ENCODE measurements around the gene GIT2. TPM values are rescaled to one million over a fixed set of nuclear protein-coding genes. Genes with fewer than 3 reads are reported as not detected.

The GIT2 gene
- total RNA-seq, 3 donors from 2014 or later = 41.3 to 53.1 (median 42.6) TPM

DNA sequence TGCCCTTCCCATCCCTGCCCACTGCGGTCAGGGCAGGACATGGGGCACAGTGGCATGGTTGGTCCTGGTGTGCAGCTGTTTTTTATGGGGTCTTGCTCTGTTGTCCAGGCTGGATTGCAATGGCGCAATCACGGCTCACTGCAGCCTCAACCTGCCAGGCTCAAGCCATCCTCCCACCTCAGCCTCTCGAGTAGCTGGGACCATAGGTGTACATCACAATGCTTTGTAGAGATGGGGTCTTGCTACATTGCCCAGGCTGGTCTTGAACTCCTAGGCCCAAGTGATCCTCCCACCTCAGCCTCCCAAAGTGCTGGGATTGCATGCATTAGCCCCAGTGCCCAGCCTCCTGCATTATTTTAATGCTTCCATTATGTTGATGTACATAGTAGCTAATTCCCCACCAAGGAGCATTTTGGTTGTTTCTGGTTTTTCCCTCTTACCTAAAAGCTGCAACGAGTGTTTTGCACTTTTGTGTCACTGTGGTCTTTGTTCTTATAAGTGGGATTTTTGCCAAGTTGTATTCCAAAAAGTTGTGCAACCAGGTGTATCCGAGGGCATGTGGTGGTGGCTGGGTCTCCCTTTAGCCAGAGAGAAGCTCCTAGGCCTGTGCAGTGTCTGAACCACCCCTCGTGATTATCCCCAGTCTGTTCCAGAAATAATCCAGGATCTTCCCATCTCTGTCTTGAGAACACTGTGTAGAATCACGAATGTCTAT lies 85.8 kb downstream of the GIT2 start:
- no peaks in the 10 kb centered on the region for H3K4me1 ChIP-seq
- no peak overlapping the region for H3K27ac ChIP-seq
- no peak for DNase-seq (ENCODE audit: low spot score in 2 of 2)
- intact Hi-C loops (cut with DNase I; ENCODE audit: low total_unique reads) = no loop called here
- TF ChIP-seq POLR2A (IDR thresholded peaks at IDR 0.05) (no peak), POLR2AphosphoS5 (IDR thresholded peaks at IDR 0.05) (no peak)
- TF ChIP-seq, protein P1, sequence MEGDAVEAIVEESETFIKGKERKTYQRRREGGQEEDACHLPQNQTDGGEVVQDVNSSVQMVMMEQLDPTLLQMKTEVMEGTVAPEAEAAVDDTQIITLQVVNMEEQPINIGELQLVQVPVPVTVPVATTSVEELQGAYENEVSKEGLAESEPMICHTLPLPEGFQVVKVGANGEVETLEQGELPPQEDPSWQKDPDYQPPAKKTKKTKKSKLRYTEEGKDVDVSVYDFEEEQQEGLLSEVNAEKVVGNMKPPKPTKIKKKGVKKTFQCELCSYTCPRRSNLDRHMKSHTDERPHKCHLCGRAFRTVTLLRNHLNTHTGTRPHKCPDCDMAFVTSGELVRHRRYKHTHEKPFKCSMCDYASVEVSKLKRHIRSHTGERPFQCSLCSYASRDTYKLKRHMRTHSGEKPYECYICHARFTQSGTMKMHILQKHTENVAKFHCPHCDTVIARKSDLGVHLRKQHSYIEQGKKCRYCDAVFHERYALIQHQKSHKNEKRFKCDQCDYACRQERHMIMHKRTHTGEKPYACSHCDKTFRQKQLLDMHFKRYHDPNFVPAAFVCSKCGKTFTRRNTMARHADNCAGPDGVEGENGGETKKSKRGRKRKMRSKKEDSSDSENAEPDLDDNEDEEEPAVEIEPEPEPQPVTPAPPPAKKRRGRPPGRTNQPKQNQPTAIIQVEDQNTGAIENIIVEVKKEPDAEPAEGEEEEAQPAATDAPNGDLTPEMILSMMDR (IDR thresholded peaks at IDR 0.05) = no peak
- H3K4me3 ChIP-seq = no peak overlapping the region
- no peaks in the 10 kb centered on the region for H3K9me3 ChIP-seq
- no peaks in the 10 kb centered on the region for H3K27me3 ChIP-seq
- H3K36me3 ChIP-seq = peaks cover 9% of the 10 kb centered on the region

DNA sequence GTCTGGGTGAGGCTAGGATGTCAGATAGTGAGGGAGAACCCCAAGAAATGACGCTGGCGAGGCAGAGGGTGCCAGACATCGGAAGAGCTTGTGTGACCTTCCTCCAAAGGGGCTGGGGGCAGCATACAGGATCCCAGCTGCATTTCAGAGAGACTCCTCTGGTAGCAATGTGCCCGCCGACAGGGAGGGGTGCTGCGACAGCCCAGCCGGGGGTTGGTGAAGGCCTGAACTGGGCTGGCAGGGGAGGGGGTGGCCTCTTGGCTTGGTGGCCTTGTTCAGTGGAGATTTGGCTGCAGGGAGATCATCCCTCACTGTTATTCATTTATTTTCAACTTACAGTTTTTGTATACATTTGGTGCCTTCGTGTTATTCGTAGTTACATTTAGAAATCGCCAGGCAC lies 90.9 kb downstream of the GIT2 start:
- H3K9me3 ChIP-seq = no peaks in the 10 kb centered on the region
- H3K4me1 ChIP-seq = peaks cover 0 to 6% of the 10 kb centered on the region in 2 donors
- no peak overlapping the region for H3K27ac ChIP-seq
- TF ChIP-seq, protein P1 (IDR thresholded peaks at IDR 0.05) = no peak
- TF ChIP-seq POLR2AphosphoS5 (IDR thresholded peaks at IDR 0.05) = no peak
- no peak for TF ChIP-seq POLR2A (IDR thresholded peaks at IDR 0.05)
- DNase-seq (ENCODE audit: low spot score in 2 of 2) = no peak
- no peak overlapping the region for H3K4me3 ChIP-seq
- intact Hi-C loops (cut with DNase I; ENCODE audit: low total_unique reads) = no loop called here
- H3K27me3 ChIP-seq = no peaks in the 10 kb centered on the region
- H3K36me3 ChIP-seq = peaks cover 17% of the 10 kb centered on the region

DNA sequence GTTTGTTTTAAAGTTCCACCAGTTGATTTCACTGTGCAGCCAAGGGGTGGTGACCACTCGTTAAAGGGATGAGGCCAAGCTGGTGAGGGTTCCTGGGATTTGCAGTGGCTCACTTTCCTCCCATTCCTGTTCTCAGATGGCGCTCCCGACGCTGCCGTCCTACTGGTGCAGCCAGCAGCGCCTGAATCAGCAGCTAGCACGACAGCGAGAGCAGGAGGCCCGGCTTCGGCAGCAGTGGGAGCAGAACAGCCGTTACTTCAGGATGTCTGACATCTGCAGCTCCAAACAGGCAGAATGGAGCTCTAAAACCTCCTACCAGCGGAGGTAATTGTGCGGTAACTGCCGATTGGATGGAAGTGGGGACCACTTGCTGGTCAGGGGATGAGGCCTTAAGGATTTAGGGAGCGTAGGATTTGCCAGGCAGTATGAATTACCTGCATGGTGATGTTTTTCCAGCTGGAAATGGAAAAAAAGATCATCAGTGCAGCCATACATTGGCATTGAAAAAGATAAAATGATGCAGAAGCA lies 93.2 kb downstream of the GIT2 start:
- TF ChIP-seq POLR2A (IDR thresholded peaks at IDR 0.05) (no peak), POLR2AphosphoS5 (IDR thresholded peaks at IDR 0.05) (no peak)
- TF ChIP-seq, protein P1 (IDR thresholded peaks at IDR 0.05) = no peak
- Histone ChIP-seq H3K4me3 (no peak overlapping the region), H3K9me3 (no peaks in the 10 kb centered on the region), H3K27ac (no peak overlapping the region), H3K4me1 (peaks cover 0 to 6% of the 10 kb centered on the region in 2 donors), H3K27me3 (no peaks in the 10 kb centered on the region), H3K36me3 (peaks cover 15% of the 10 kb centered on the region)
- DNase-seq (ENCODE audit: low spot score in 2 of 2) = no peak
- intact Hi-C loops (cut with DNase I; ENCODE audit: low total_unique reads) = no loop called here

DNA sequence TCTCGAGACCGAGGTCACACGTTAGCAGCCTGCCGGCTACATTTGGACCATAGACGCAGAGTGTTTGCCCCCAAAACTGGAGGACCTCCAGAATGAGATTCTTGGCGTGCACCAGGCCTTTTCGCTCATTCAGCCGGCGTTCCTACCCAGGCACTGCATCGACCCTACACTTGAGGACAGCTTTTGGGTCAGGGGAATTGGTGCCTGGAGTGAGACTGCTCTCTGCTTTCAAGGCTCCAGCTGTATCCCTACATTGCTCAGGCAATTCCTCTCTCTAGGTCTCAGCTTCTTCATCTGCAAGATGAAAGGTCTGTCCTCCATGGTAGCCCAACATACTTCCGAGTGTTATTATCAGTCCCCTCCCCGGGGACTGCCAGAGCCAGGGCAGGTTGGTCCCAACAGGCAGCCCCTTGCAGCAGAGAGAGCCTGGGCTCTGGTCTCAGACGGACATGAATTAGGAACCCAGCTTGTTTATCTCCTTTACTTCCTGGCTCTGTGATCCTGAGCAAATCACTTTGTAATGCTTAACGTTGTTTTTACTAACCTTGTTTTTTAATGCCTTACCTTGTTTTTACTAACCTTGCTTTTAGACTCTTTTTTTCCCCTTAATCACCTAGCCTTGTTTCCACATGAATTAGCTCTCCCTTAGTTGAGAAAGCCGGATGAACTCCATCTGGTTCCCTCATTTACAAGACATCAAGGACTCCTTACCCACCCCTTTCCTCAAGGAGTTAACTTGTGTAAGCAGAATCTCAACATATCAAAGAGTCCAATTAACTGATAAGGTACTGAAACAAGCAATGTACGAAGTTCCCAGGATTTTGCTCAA lies 95.2 kb downstream of the GIT2 start:
- Histone ChIP-seq H3K4me3 (peak overlapping the region; percentile 68 to 87 (median 85)), H3K27me3 (no peaks in the 10 kb centered on the region), H3K4me1 (peaks cover 0 to 6% of the 10 kb centered on the region in 2 donors), H3K27ac (peak overlapping the region; percentile 81), H3K36me3 (peaks cover 9% of the 10 kb centered on the region), H3K9me3 (no peaks in the 10 kb centered on the region)
- intact Hi-C loops (cut with DNase I; ENCODE audit: low total_unique reads) = no loop called here
- TF ChIP-seq POLR2AphosphoS5 (IDR thresholded peaks at IDR 0.05) (no peak), POLR2A (IDR thresholded peaks at IDR 0.05) (no peak)
- TF ChIP-seq, protein P1 (IDR thresholded peaks at IDR 0.05) = no peak
- DNase-seq (ENCODE audit: low spot score in 2 of 2) = no peak

Measured in breast epithelium (tissue), 4 donors.